IPS-20b (cell line): ENCODE measurements around the gene ATAD3A.

Experiments used
- H3K27ac ChIP-seq: one replicate; pipeline ENCODE4 v1.5.1; 2013; ENCODE audit warnings: low read length
- H3K27me3 ChIP-seq: 2 replicates; pipeline ENCODE4 v1.6.1; 2013; ENCODE audit warnings: mild to moderate bottlenecking, low read length, inconsistent platforms; ENCODE audit not compliant: insufficient read depth
- H3K36me3 ChIP-seq: 2 replicates; pipeline ENCODE4 v1.6.1; 2013; ENCODE audit warnings: low read depth, mild to moderate bottlenecking, inconsistent platforms, low read length, moderate library complexity; ENCODE audit not compliant: insufficient read depth
- H3K4me1 ChIP-seq: 2 replicates; pipeline ENCODE4 v1.6.1; 2013; ENCODE audit warnings: mild to moderate bottlenecking, control low read depth, inconsistent platforms, low read length, moderate library complexity; ENCODE audit not compliant: insufficient read depth
- H3K4me3 ChIP-seq: 2 replicates; pipeline ENCODE4 v1.5.1; 2013; ENCODE audit warnings: mild to moderate bottlenecking, low read length, inconsistent platforms
- H3K9ac ChIP-seq: 2 replicates; pipeline ENCODE4 v1.6.1; 2013; ENCODE audit warnings: low read depth, mild to moderate bottlenecking, inconsistent platforms, low read length, moderate library complexity
- H3K9me3 ChIP-seq: 2 replicates; pipeline ENCODE4 v1.6.1; 2013; ENCODE audit warnings: mild to moderate bottlenecking, low read depth, low read length, inconsistent platforms; ENCODE audit not compliant: insufficient read depth

The ATAD3A gene

GRCh38 chr1:1544544-1544943 is 32.6 kb downstream of the ATAD3A start:
- Histone ChIP-seq H3K36me3 (peaks cover 18% of the 10 kb centered on the region), H3K27me3 (no peaks in the 10 kb centered on the region)

GRCh38 chr1:1545946-1546737 is 34.2 kb downstream of the ATAD3A start:
- no peaks in the 10 kb centered on the region for H3K9me3 ChIP-seq
- no peaks in the 10 kb centered on the region for H3K4me1 ChIP-seq
- H3K4me3 ChIP-seq = no peak overlapping the region
- H3K36me3 ChIP-seq = peaks cover 18% of the 10 kb centered on the region
- no peak overlapping the region for H3K27ac ChIP-seq
- H3K27me3 ChIP-seq = no peaks in the 10 kb centered on the region
- no peak overlapping the region for H3K9ac ChIP-seq

More at GRCh38 chr1:1544544-1544943, 32.6 kb downstream of the ATAD3A start:
- Histone ChIP-seq H3K9ac (no peak overlapping the region), H3K27ac (no peak overlapping the region), H3K4me1 (no peaks in the 10 kb centered on the region), H3K9me3 (no peaks in the 10 kb centered on the region), H3K4me3 (no peak overlapping the region)

DNA sequence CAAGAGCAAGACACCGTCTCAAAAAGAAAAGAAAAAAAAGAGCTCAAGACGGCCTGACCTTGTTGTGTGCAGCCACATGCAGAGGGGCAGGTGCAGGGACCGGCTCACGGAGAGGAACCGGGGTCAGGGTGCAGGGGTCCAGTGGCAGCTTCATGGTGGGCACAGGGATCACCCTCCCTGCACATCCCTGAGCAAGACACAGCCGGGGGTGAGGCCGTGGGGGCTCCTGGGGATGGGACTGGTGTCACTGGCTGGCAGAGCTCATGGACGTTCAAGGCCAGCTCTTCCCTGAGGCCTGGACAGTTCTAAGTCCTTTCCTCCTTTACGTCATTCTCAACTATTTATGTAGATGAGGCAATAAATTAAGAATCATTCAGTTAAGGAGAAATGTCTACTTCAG is 35.0 kb downstream of the ATAD3A start:
- Histone ChIP-seq H3K9me3 (no peaks in the 10 kb centered on the region), H3K4me3 (no peak overlapping the region), H3K27ac (no peak overlapping the region), H3K27me3 (no peaks in the 10 kb centered on the region), H3K4me1 (no peaks in the 10 kb centered on the region), H3K9ac (no peak overlapping the region), H3K36me3 (peaks cover 13% of the 10 kb centered on the region; the same call in 1 of the 2 replicates)

- Histone ChIP-seq H3K4me3 (no peak overlapping the region), H3K9ac (no peak overlapping the region), H3K27me3 (no peaks in the 10 kb centered on the region), H3K9me3 (no peaks in the 10 kb centered on the region), H3K27ac (no peak overlapping the region), H3K4me1 (no peaks in the 10 kb centered on the region), H3K36me3 (peaks cover 8% of the 10 kb centered on the region; the same call in 1 of the 2 replicates)
Measured at GRCh38 chr1:1547476-1547875, 35.5 kb downstream of the ATAD3A start.

DNA sequence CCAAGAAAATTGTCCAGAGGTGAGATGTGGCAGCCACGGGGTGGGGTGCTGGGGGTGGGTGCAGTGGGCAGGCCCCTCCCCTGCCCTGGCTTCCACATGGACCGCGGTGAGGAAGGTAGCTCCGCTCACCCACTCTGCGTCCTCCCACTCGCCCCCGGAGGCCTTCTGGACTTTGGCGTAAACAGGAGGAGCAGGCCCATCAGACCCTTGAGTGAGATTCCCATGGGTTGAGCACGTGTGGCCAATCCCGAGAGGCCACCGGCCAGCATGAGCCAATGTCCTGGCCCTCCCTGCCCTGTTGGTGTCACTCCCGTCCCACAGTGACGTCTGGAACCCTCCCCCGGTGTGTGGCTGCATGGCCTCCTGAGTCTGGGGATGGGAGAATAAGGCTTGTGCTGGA is 36.6 kb downstream of the ATAD3A start:
- Histone ChIP-seq H3K27me3 (no peaks in the 10 kb centered on the region), H3K27ac (no peak overlapping the region), H3K4me1 (no peaks in the 10 kb centered on the region), H3K4me3 (no peak overlapping the region), H3K9me3 (no peaks in the 10 kb centered on the region), H3K9ac (no peak overlapping the region), H3K36me3 (0 out of 2 replicates have a peak, but pooled peaks cover 5% of the 10 kb centered on the region)

DNA sequence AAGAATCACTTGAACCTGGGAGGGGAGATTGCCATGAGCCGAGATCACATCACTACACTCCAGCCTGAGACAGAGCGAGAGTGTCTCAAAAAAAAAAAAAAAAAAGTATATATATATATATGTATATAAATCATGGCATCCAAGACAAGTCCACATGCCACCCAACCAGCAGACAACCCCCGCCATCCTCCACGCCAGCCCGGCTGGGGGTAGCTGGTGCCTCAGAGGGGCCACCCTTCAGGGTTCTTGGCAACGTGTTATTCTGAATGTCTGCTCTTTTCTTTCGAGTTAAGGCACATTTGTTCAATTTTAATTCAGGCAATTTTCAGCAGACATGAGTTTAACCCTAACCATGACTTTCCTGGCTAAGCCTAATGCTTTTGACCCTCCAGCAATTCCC is 38.1 kb downstream of the ATAD3A start:
- Histone ChIP-seq H3K9ac (no peak overlapping the region), H3K27me3 (no peaks in the 10 kb centered on the region), H3K9me3 (no peaks in the 10 kb centered on the region), H3K4me1 (no peaks in the 10 kb centered on the region), H3K36me3 (0 out of 2 replicates have a peak, but pooled peaks cover 5% of the 10 kb centered on the region), H3K27ac (no peak overlapping the region), H3K4me3 (no peak overlapping the region)

- no peaks in the 10 kb centered on the region for H3K9me3 ChIP-seq
- H3K27me3 ChIP-seq = no peaks in the 10 kb centered on the region
- H3K4me3 ChIP-seq = no peak overlapping the region
- H3K4me1 ChIP-seq = no peaks in the 10 kb centered on the region
- H3K27ac ChIP-seq = no peak overlapping the region
- H3K9ac ChIP-seq = no peak overlapping the region
- 0 out of 2 replicates have a peak, but pooled peaks cover 5% of the 10 kb centered on the region for H3K36me3 ChIP-seq
Measured at GRCh38 chr1:1550591-1551432, 38.9 kb downstream of the ATAD3A start.

GRCh38 chr1:1551524-1552262 is 39.7 kb downstream of the ATAD3A start:
- Histone ChIP-seq H3K27ac (no peak overlapping the region), H3K4me1 (no peaks in the 10 kb centered on the region), H3K9ac (no peak overlapping the region), H3K27me3 (no peaks in the 10 kb centered on the region), H3K4me3 (no peak overlapping the region), H3K9me3 (no peaks in the 10 kb centered on the region), H3K36me3 (0 out of 2 replicates have a peak, but pooled peaks cover 5% of the 10 kb centered on the region)

DNA sequence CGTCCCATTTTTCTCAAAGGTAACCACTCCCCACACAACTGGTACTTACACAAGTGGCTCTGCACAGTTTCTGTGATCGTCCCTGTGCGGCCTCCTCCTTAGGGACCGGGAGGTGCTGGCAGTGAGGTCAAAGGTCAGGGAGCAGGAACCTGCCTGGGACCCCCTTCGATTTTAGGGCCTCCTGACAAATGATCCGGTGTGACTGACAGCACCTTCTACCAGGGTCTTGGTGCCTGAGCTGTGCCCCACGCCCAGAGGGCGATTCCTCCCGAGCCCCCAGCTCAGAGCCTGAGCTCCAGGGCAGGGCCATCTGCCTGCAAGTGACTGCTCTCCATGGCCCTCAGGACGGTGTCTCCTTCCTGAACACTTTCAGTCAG is 40.3 kb downstream of the ATAD3A start:
- H3K4me3 ChIP-seq = no peak overlapping the region
- no peaks in the 10 kb centered on the region for H3K27me3 ChIP-seq
- H3K36me3 ChIP-seq = 0 out of 2 replicates have a peak, but pooled peaks cover 3% of the 10 kb centered on the region
- H3K4me1 ChIP-seq = no peaks in the 10 kb centered on the region
- no peak overlapping the region for H3K27ac ChIP-seq
- no peaks in the 10 kb centered on the region for H3K9me3 ChIP-seq
- H3K9ac ChIP-seq = no peak overlapping the region

GRCh38 chr1:1553821-1554494 is 42.0 kb downstream of the ATAD3A start:
- H3K36me3 ChIP-seq = peaks cover 7% of the 10 kb centered on the region; the same call in 1 of the 2 replicates
- H3K27ac ChIP-seq = no peak overlapping the region
- no peak overlapping the region for H3K4me3 ChIP-seq
- H3K27me3 ChIP-seq = no peaks in the 10 kb centered on the region
- H3K4me1 ChIP-seq = no peaks in the 10 kb centered on the region
- H3K9me3 ChIP-seq = no peaks in the 10 kb centered on the region
- H3K9ac ChIP-seq = no peak overlapping the region

DNA sequence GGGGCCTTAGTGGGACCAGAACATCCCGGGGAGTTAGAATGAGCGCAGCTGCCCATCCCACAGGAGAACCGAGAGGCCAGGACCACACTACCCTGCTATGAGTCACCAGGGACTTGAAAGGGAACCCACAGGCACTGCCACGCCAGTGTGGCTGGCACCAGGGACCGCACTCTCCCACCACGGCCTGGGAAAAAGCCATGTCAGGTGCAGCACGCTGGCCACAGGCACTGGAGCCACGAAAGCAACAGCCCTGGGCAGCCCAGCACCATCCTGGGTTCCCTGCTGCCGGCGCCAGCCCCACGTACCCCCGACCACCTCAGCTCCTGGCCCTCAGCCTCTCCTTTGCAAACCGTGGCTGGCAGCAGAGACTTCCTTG is 42.6 kb downstream of the ATAD3A start:
- no peak overlapping the region for H3K27ac ChIP-seq
- H3K27me3 ChIP-seq = no peaks in the 10 kb centered on the region
- no peak overlapping the region for H3K4me3 ChIP-seq
- no peaks in the 10 kb centered on the region for H3K9me3 ChIP-seq
- H3K4me1 ChIP-seq = no peaks in the 10 kb centered on the region
- no peak overlapping the region for H3K9ac ChIP-seq
- peaks cover 9% of the 10 kb centered on the region; the same call in 1 of the 2 replicates for H3K36me3 ChIP-seq
